ENCODE results near the gene MRPS34. TPM values are rescaled to one million over a fixed set of nuclear protein-coding genes. Genes with fewer than 3 reads are reported as not detected.

Gene MRPS34
- total RNA-seq, 1 donor from 2014 or later: 30.6 TPM

DNA sequence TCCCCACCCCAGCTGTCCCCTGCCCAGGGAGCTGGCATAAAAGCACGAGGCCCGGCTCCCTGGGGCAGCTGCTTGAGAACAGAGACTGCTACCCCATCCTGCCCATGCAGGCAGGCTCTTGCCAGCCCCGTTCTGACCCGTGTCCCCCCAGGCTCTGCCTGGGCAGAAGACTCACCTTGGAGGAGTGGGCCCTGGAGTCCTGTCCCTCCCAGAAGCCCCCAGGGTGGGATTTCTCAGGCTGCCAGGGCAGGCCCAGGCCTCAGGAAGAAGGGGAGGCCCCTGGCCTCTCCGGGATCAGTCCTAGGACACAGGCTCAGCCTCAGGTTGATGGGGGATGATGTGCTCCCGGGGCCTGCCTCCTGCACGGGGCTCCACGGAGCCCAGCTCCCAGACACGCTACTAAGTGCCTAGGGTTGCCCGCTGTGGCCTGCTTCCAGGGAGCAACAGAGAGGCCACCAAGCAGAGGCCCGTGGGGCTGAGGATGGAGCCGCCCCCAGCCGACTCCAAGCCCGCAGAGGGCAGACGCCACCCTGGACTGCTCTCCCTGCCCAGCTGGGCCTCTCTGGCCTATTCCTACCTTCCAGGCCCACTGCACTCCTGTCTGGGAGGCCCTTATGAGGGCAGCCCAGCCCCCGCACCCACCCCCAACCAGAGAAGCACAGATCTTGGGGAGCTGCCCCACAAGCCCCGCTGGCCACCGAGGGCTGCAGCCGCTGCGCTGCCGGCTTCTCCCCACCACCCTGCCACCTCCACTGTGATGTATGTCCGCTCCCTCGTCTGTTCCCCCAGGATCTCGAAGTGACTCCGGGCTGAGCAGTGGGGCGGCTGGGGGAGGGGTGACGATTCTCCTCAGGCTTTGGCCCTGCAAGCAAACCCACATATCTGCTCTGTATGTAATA is 3.3 kb downstream of the MRPS34 start:
- no peak for DNase-seq

DNA sequence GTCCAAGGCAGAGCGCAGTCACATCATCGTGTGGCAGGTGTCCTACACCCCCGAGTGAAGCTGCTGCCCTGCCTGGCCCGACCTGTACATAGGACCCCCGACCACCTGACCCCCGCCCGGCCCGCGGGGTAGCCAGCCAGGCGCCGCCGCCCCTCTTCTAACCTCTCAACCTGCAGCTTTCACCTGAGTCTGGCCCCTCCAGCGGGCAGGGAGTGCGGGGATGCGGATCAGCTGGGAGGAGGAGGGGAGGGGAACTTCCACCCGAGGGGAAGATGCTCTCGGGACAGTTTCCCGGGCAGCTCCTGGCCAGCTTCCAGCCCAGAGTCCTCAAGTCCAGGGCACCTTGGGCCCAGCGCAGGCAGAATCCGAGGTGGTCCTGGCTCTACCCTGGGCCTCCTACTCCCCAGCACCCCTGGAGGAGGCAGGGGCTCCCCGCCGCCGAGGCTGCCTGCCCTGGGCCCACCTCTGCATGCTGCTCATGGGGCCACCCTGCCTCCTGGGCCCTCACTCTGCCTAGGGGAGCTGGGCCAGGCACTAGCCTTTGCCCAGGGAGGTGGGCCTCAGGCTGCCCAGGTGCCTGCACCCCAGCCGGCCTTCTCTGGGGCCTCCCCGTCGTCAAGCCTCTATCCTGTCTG is 4.0 kb downstream of the MRPS34 start:
- no peak for DNase-seq

- DNase-seq: no peak
Observed at GRCh38 chr16:1768061-1768766, 4.7 kb downstream of the MRPS34 start.

GRCh38 chr16:1767116-1767994 is 5.6 kb downstream of the MRPS34 start:
- DNase-seq: no peak

GRCh38 chr16:1766701-1767100 is 6.2 kb downstream of the MRPS34 start:
- no peak for DNase-seq

GRCh38 chr16:1766231-1766630 is 6.7 kb downstream of the MRPS34 start:
- no peak for DNase-seq

DNA sequence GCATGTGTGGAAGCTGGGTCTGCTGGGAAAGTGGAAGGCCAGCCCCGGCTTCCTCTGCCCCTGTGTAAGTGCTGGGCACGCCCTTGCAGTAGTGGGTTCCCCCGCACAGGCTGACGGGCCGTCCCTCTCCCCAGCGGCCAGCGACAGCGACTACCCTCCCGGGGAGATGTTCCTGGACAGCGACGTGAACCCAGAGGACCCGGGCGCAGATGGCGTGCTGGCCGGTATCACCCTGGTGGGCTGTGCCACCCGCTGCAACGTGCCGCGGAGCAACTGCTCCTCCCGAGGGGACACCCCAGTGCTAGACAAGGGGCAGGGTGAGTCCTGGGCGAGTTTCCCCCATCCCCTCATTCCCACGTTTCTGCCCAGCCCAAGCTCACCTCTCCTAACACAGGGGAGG is 7.1 kb downstream of the MRPS34 start:
- no peak for DNase-seq

DNA sequence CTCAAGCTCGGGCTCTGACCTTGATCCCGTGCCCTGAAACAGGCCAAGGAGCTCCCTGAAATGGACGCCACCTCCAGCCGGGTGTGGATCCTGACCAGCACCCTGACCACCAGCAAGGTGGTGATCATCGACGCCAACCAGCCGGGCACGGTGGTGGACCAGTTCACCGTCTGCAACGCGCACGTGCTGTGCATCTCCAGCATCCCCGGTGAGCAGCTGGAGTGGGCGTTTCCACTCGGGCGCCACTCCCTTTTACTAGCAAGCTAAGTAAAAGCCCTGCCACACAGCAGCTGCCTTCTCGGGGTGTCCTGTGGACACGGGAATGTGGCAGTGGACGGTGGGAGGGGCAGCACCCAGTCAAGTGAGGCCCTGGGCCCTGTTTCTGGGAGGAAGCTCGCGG is 8.0 kb downstream of the MRPS34 start:
- no peak for DNase-seq

DNA sequence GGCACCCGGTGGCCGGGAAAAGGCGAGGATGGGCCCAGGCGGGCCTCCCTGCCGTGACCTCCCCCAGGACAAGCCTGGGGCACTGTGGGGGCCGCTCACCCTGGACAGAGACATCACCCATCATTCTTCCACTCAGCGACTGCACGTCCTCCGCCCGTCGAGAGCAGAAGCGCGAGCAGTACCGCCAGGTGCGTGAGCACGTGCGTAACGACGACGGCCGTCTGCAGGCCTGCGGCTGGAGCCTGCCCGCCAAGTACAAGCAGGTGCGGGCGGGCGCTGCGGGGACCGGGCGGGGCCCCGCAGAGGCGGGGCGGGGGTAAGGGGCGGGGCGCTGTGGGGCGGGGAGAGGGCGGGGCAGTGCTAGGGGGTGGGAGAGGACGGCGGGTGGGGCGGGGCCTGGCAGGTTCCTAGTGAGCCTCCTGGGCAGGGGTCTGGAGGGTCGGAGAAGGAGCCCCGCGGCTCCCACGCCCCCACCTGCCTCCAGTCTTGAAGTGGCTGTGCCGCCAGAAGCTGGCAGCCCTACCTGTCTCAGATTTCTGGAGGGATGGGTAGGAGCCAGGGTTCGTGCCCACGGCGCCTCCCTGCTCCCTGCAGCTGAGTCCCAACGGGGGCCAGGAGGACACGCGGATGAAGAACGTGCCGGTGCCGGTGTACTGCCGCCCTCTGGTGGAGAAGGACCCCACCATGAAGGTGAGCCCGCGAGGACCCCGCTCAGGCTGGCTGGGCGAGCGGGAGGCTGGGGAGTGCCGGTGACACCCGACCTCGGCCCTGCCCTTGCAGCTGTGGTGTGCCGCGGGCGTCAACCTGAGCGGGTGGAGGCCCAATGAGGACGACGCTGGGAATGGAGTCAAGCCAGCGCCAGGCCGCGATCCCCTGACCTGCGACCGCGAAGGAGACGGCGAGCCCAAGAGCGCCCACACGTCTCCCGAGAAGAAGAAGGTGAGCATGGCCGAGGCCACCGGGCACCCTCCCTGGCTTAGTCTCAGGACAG is 9.1 kb downstream of the MRPS34 start:
- no peak for DNase-seq

DNA sequence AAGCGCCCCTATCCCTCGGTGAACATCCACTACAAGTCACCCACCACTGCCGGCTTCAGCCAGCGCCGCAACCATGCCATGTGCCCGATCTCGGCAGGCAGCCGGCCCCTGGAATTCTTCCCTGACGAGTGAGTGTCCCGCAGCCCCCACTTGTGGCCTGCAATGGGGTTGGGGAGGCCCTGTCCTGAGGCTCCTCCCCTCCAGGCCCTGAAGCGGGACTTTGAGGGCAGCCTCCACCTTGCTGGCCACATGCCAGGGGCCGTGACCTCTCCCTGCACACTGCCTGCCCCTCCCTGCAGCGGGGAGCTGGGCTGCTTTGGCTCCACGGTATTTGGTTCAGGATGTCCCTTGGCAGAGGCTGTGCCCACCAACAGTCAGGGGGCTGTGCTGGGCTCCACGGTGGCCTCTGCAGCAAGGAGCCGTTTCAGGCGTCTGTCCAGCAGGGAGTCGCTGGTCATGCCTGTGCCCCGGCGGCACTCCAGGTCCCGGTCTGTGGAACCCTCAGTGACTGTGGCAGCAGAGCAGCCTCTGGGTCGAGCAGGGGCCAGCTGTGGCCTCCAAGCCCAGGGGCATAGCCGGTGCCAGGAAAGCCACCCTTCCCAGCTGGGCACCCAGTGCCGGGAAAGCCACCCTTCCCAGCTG is 9.9 kb downstream of the MRPS34 start:
- DNase-seq: no peak

DNA sequence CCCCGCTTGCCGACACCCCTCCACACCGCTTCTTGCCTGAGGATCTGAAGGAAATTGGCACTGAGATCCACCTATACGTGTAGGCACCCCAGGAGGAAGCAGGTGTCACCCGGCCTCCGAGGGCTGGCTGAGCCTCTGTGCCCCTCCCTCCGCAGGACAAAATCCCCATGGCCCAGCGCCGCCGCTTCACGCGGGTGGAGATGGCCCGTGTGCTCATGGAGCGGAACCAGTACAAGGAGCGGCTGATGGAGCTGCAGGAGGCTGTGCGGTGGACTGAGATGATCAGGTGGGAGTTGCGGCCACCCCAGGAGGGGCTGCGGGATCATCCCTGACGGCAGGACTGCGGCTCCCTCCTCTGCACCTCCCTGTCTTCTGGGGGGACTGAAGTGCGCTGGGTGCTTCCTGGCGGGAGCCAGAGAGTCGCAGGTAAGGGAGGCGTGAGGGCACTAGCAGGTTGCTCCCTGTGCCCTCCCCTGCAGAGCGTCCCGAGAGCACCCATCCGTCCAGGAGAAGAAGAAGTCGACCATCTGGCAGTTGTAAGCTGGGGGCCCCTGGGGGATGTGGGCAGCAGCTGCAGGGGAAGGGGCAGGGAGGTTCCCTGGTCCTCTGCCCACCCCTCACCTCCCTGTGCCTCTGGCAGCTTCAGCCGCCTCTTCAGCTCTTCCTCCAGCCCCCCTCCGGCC is 10.6 kb downstream of the MRPS34 start:
- no peak for DNase-seq

GRCh38 chr16:1761751-1762150 is 11.2 kb downstream of the MRPS34 start:
- DNase-seq: no peak

GRCh38 chr16:1760911-1761310 is 12.0 kb downstream of the MRPS34 start:
- DNase-seq: no peak

DNA sequence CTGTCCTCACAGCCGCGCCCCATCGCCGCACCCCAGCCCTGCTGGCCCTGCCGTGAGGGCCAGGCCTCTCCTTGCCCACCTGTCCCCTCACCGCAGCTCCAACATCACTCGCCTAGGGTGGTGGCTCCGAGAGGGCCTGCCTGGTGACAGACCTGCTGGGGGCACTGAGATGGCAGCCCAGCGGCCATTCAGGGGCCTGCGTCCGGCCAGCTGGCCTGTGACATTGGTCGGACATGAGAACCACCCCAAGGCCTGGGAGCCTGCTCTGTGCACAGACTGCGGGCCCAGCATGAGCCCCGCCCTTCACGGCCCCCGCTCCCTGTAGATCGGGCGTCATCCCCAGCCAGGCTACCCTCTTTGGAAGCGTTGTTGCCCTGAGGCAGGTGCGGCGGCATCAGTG is 13.4 kb downstream of the MRPS34 start:
- DNase-seq: no peak

DNA sequence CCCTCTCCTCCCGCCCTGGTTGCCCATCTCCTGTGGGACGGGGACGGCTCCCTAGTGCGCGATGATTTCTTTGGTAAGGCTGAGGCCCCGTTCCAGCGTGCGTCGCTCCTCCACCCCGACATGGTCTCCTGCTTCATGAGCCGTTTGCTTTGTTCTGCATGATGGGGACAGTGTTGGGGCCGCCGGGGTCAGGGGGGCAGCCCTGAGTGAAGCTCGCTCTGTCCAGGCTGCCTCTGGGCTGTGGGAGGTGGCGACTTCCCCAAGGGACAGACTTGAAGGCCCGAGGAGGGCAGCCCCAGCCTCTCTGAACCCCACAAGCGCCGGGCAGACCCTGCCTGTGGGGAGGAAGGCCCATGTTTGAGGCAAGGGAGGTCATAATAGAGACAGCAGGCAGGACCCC is 14.0 kb downstream of the MRPS34 start:
- DNase-seq: no peak

DNA sequence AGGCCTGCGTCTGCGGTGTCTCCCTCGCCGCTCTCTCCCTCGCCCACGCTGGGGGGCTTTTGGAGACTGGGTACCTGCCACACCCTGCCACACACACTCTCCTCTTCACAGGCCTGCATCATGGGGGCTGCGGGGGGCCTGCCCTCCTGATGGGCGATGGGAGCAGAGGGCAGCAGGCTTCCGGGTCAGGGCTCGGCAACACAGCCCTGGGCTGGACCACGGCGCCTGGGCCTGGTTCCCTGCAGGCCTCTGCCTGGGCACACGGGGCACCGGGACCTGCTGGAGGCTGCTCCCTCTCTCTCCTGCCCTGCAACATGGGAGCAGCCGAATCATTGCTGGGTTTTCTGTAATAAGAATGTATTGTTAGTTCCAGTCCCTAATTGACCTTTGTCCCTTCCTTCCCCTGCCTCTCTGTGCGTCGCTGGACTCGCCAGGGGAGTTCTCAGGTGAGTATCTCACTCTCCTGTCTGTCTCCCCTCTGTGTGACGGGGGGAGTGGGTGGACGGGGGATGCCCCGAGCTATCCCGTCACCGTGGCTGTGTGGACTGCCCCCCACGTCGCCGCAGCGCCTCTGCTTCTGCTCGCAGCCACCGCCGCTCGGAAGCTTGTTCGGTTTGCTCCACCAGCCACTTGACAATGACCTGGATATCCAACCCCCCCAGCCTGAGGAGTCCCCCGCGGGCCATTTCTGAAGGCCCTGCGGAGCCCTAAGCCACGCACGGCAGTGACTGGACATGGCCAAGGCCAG is 15.0 kb downstream of the MRPS34 start:
- no peak for DNase-seq

- no peak for DNase-seq
Observed at GRCh38 chr16:1754204-1754603, 18.7 kb downstream of the MRPS34 start.

GRCh38 chr16:1752853-1753252 is 20.1 kb downstream of the MRPS34 start:
- DNase-seq: no peak

GRCh38 chr16:1751946-1752345 is 21.0 kb downstream of the MRPS34 start:
- DNase-seq: no peak

Data from occipital lobe (tissue), 2 donors.